ENCODE data around the gene SLC26A2.

The SLC26A2 gene

DNA sequence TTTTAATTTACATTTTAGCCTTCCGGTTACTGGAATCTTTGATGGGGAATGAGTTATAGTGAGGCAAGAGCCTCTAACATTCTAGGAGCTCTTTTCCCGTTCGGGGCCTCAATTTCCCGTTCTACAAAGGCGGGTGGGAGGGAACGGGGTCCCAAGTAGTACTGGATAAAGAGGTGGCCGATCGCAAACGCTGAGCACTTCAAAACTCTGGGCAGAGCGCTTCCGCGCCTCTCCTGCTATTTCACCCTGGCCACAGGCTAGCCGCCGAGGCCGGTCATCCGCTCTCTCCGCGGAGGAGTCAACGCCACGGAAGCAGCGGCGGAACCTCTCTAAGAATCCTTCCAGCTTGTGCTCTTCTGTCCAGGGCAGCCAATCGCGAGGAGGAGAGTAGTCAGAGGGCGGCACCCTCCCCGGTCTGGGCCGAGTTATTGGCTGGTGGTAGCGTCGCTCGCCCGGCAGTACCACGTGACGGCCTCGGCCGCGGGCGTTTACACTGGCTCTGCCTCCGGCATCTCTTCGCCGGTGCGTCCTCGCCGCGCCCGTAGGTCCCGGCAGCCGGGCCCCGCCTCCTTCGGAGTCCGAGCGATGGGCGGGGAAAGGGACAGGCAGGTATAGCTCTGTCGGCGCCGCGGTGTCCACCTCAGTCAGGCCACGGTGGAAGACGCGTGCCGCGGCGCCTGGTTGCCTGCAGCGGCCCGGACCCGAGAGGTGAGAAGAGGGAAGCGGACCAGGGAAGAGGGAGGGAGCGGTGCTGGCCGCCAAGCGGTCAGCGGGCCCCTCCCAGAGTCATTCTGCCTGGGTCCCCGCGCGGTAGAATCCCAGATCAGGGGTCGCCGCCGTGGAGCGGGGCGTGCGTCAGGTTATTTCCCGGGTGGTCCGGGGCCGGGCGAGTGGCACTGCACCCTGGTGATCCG is at the start of gene SLC26A2:
Gene SLC26A2 (plus strand): TSS at position 487 of the 914 bp plus-strand sequence. CDS start 16,895 bp downstream, outside the sequence.
- peak; percentile 98 for DNase-seq

DNA sequence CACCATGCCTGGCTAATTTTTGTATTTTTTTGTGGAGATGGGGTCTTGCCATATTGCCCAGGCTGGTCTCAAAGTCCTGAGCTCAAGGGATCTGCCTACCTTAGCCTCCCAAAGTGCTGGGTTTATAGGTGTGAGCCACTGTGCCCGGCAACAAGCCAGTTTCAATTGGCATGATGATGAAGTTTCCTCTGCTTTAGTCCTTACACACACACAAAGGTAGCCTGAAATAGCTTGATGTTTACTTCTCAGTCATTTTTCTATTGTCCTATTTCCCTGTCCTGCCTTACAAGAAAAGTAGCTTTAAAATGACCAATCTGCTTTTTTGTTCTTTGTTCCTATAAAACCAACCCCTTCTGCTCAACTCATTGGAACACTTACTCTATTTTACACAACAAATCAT is 49.5 kb upstream of the SLC26A2 start:
- DNase-seq, result no peak

DNA sequence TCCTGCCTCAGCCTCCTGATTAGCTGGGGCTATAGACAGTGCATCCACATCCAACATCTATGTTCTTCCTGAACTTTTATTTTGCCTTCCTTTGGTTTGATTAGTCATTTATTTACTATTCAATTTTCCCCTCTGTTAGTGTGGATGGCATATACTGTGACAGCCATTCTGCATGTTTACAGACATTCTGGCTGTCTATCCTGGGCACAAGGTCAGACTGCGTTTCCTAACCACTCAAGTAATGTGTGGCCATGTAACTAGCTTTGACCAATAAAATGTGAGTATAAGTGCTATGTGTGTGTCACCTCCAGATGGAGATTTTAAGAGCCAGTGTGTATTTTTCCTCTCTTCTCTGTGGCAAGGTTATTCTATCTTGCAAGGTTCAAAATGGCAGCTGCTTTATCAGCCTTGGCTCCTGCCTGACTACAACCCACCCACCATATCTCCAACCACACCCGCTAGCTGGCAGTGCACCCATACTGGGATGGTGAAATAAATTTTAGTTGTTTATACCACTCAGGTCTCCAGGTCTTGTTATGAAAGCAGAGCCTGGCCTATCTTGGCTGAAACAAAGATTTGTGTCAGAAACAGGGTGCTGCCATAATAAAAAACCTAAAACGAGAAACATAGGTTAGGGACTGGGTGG is 48.2 kb upstream of the SLC26A2 start:
- DNase-seq, result no peak

DNA sequence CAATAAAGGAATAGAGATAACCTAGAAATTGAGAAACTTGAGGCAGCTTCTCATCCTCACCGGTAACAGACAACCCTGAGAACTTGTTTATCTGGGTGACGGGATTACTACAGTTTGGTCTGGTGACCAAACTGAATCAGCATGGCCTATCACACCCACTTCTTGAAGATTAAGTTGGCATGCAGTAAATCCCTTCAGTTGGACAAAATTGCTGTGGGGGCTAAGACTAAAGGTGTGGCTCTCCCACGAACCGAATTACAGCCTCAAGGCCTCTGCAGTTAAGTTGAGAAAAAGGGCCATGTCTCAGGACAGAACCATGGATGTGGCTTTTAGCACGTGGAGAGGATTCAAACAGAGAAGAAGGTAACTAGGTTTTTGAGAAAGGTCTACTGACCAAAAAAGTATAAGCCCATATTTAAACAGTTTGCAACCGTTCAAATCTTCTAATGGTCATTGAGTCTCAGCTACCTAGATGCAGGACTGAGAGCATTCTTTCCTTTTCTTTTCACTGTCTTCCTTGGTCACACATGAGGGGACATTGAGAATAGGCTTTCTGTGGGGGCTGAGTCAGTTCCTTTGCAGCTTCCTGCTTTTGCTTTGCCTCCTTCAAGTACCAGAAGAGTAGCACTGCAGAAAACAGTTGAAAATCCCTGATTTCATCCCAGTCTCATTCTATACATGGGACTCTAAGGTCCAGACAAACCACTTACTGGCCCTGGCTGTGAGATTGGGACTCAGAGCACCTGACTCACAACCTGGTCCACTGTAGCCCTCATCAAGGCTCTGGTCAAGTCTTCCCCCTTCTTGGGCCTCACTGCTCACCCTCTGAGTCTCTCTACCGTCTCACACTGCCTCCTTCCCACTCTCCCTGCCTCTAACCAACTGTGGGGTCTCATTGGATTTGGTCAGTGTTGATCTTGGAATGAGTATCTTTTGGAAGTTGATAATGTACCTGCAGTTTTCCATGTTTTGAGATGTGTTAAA is 46.8 kb upstream of the SLC26A2 start:
- DNase-seq, result no peak

DNA sequence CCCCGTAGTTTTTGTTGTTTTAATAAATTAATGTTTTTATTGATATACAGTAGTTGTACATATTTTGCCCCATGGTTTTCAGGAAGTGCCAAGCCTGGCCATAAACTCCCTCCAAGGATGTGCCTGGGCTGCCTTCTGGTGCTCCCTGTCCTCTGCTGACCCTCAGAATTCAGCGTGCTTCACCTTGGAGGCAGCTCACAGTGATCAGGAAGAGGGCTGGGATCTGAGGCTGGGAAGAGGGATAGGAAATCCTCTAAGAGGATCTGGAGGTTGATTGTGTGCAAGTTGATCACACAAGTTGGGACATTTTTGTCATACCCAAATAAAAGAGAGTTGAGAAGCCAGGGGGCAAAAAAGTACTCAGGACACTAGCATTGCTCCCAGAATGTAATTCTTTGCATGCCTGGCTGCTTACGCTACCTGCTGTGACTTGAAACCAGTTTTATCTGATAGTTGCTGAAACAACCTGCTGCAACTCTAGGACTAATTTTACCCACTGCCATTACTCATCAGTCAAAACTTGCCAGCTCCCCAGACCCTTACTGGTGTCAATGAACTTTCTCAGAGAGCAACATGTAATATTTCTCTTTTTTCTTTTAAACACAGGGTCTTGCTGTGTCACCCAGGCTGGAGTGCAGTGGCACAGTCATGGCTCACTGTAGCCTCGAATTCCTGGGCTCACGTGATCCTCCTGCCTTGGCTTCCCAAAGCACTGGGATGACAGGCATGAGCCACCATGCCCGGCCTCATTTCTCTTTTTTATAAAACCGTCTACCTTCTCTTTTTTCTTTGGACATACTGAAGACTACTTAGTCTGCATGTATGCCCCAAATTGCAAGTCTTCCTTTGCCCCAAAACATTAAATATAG is 44.9 kb upstream of the SLC26A2 start:
- DNase-seq, result no peak

DNA sequence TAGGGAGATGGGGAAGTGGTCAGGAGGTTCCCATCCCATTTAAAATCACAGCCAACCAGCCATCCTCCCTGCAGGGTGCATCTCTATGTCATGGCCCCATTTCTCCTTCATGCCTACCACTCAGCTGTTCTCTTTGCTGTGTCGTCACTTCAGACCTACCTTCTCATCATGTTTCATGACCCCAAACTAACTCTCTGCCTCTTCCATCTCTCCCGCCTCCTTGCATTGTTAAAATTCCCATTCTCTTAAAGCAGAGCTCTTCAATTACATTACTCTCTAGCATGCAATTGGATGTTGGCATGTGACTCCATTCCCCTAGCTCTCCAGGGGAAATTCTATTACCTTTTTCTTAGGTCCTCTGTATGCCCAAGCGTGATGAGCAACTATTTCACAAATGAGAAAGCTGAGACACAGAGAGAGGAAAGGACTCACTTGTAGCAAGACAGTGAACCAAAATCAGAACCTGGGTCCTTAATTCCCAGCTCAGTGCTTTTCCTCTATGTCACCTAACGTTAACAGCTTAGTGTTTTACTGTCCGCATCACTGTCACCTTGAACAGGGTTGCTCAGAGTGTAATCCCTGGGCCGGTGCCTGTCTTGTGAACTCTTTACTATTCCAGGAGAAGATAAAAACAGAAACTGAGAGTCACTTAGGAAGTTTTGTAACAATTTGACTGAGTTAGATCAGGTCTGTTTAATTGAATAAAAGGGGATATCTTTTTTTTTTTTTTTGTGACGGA is 44.1 kb upstream of the SLC26A2 start:
- DNase-seq, result no peak

DNA sequence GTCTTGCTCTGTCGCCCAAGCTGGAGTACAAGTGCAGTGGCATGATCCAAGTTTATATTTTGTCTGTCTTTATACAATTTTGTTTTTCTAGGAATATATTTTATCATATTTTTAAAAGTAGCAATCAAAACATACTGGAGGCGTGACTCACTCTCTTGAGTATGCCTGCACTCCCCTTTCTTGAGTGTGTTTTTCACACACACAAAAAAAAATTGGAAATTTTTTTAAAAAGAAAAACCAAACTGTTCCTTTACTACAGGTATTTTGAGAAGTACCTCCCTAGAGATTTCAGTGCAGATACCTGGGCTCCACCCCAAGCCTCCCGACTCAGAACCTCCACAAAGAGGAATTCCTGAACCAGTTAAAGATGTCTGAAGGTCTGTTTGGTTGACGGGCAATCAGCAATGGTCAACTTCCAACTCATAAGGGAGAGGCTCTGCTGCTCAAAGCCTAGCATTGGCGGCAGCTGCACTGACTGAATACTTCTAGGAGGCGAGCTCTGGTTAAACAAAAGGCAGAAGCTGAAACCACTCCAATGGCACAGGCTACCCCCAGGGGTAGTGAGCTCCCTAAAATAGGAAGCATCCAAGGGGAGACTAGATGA is 43.4 kb upstream of the SLC26A2 start:
- DNase-seq, result no peak

DNA sequence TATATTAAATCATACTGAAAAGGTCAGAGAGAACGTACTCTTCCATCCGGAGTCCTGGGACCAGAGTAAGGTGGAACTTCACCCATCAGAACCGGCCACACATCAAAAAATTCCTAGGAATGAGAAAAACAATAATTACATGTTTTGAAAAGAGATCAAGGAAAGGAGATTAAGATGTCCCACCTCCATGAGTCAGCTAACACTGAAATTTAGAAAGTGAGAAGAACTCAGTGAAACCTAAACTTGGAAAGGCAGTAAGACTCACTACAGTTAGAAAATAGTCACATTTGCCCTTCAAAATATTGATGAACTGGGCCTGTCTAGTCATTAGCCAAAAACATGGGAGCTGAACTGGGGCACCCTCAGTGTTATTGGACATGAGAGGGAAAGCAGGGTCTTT is 39.0 kb upstream of the SLC26A2 start:
- DNase-seq, result no peak

DNA sequence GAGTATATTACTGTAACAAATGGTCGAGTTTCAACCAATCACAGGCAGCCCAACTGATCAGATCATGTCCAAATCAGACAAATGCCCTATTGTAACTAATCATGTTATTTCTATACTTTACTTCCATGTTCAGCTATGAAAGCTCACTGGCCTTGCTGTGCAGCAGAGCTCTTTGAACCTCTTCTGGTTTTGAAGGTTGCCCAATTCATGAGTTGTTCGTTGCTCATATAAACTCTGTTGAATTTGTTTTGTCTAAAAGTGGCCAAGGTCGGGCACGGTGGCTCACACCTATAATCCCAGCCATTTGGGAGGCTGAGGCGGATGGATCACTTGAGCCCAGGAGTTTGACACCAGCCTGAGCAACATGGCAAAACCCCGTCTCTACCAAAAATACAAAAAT is 37.6 kb upstream of the SLC26A2 start:
- DNase-seq, result no peak

DNA sequence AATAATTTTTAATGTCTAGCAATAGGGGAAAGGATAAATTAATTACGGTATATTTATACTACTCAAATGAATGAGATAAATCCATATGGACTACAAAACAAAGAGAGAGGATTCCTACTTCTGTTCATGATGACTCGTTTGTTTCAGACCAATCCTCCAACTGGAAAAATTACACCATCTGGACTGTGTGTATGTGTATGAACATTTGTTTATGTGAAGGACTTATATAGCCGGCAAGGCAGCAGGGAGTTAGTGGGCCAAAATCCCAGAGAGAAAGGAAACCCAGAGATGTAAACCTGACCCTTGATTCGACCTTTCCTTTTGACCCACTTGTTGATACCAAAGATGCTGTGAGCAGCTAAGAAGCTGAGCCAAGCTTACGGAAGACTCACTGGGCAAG is 36.1 kb upstream of the SLC26A2 start:
- no peak for DNase-seq

DNA sequence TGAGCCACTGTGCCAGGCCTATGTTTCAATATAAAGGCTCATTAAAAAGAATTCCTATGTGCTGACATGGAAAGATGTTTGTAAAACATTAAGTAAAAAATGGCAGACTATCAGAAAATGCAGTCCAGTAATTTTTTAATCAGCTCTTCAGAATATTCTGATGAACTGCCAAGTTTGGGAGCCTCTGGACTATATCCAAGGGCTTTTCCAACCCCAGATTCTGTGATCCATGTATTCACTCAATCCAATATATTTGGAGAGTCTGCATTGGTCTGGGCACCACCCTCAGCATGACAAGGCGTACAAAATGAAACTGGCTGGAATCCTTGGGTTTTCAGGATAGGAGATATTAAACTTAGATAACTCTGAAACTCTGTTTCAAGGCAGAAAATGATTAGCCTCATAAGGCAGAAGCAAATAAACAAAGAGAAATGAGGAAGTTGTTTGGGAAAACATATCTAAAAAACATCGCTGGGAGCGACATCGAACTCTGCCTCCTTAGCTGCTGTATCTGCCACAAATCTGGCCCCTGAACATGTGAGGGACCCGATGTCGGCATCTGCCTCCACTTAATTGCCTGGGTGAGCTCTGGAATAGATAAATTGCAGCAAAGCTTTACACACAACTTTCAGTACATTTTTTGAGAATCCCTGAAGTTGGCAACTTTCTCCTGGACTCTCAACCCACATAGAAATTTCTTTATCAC is 30.4 kb upstream of the SLC26A2 start:
- no peak for DNase-seq

DNA sequence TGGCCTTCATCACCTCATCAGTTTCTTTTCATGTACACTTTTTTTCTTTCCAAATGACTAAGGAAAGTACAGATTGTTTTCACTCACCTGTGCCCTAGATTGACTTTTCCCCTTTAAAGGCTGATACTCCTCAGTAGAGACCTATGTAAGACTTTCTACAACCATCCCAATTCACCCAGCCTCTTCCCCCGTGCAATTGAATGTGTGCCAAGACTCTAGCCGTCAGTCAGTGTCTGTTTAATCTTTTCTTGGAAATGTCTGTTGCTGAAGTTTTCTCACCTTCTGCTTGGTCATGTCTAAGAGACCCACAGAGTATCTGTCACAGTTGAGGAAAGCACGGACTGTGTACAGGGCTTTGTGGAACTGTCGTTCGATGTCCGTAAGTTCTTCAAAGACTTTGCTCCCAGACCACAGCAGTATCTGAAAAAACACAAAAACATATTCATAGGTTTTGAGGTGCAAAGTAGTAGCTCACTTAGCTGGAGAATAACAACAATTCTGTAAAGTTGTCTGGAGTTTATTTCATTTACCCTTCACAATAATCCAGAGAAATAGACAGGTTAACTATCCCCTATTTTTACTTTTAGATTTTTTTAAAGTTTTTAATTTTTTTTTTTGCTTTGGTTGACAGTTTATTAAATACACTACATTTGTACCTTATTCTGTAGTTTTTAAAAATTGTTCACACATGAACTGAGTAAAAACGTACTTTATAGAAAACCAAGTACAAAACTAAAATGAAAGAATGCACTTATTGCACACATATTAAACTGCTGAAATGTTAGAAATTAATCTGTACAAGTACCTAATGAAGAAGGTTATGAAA is 29.6 kb upstream of the SLC26A2 start:
- no peak for DNase-seq

DNA sequence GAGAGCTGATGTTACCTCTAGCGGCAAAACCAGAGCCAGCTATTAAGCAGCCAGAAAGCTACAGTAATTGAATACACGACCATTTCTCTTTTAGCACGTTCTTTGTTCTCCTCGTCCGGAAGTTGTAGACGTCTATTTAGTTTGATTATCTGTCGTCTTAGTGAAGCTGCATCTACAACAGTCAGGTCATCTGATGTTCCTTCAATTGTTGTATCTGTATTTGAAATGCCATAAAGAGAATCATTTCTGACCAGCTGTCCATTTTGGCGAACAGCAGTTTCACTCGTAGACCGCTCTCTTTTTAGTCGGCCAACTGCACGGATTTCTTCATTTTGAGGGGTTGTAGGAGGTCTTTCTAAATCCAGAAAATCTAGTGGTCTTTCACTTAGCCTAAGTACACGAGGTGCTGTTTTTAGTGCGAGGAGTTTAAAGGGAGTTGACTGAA is 28.5 kb upstream of the SLC26A2 start:
- DNase-seq, result no peak

DNA sequence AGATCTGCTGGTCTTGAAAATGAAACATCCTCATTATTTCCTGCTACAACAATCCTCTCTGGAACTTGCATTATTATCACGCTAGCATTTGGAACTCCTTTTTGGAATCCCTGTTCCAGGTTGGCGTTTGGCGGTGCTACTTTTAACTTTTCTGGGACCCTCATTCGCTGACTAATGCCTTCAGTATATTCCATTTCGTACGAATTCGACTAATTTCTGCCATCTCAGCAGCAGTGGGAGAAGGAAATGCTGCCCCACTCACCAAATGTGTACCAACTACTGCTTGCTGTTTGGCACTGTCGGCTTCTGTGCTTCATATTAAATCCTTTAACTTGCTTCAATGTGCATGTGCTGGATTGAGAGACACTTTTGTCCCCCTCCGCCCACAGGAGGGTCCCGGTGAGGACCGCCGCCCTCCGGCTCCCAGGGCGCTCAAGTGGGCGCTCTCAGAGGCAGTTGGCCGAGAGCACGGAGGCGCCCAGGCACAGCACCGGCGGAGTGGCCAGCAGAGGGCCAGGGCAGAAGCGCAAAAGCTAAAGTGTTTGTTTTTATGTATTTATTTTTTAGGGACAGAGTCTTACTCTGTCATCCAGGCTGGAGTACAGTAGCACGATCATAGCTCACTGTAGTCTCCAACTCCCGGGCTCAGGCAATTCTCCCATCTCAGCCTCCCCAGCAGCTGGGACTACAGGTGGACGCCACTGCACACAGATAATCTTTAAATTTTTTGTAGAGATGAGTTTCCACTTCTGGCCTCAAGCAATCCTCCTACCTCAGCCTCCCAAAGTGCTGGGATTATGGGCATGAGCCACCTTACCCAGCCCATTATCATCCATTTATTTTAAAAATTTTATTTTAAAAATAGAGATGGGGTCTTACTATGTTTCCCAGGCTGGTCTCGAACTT is 27.9 kb upstream of the SLC26A2 start:
- DNase-seq, result no peak

DNA sequence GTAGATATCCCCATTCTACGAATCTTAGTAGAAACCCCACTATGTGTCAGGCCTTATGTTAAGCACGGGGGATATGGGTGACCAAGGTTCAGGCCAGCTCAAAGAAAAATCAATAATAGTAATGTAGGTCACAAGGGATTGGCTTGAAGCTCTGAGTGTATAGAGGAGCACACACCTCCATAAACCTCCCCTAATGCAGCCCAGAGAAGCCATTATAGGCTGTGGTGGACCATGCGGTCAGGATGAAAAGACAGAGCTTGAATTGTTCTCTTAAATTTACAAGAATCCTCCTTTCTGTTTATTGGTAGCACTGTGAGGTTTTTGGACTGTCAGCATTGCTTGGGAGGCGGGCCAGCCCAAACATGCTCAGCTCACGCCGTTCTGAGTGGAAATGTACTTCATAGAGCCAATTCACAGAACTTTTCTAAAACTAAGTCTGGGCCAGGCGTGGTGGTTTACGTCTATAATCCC is 25.1 kb upstream of the SLC26A2 start:
- DNase-seq, result no peak

DNA sequence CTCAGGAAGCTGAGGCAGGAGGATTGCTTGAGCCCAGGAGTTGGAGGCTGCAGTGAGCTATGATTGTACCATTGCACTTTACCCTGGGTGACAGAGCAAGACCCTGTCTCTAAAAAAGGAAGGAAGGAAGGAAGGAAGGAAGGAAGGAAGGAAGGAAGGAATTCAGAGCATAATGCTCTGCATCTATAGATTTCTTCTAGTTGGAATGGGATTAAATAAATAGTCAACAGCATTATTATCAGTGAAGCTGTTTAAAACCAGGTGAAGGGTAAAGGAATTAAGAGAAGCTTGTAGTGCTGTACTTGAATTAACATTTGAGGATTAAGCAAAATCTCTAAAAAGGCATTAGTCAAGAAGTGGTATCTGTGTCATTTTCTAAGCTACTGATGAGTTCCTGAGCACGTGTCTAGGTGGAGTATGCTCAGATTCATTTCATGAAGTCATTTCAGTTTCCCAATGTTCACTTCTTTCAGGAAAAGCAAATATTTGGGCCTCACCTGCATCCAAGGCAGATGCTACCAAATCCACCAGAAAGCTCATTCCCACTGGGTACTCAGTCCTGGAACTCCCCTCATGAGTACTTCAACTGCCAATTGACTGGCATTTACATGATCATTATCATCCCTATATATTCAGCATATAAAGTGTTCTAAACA is 24.4 kb upstream of the SLC26A2 start:
- no peak for DNase-seq

DNA sequence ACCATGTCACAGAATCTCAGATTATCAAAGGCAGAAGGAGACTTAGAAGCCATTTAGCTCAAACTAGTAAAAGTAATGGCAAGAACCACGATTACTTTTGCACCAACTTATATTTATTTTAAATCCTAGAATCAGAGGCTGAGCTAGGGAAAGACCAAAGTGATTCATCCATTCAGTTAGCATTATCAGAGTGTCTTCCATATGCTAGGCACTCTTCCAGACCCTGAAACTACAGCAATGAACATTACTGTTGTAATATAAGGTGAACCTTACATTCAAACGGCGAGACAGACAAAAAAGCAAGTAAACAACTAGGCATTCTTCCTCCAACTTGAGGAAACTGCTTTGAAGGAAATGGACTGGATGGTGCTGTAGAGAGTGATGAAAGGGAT is 23.9 kb upstream of the SLC26A2 start:
- DNase-seq, result no peak
